Activated CD4-positive, alpha-beta memory T cell treated with anti-CD3 and anti-CD28 coated beads for 36 hours (primary cell): ENCODE measurements around the gene ZDHHC12. TPM values are rescaled to one million over a fixed set of nuclear protein-coding genes. Genes with fewer than 3 reads are reported as not detected.

Source experiments
- CTCF ChIA-PET: fragments of 350-600 bp; sonication (Branson Sonifier 250); formaldehyde crosslinking; loops from one replicate; lab custom pipeline; 2021; ENCODE audit warnings: antibody characterized with exemption, inconsistent platforms; lab: Charles Lee
- POLR2A ChIA-PET: fragments of 350-600 bp; sonication (Branson Sonifier 250); formaldehyde crosslinking; loops from one replicate; lab custom pipeline; 2021; ENCODE audit warnings: antibody characterized with exemption; lab: Charles Lee
- DNase-seq: peaks from one replicate; pipeline ENCODE4 v3.0.0-alpha.2; 2020
- H3K27ac Mint-ChIP-seq: one replicate; pipeline ENCODE4 v1.8.0; 2021; ENCODE audit warnings: mixed read lengths
- H3K27me3 Mint-ChIP-seq: one replicate; pipeline ENCODE4 v1.8.0; 2021; ENCODE audit warnings: mixed read lengths
- H3K36me3 Mint-ChIP-seq: one replicate; pipeline ENCODE4 v1.8.0; 2021; ENCODE audit warnings: mixed read lengths
- H3K4me1 Mint-ChIP-seq: one replicate; pipeline ENCODE4 v1.8.0; 2021; ENCODE audit warnings: low read depth, mixed read lengths
- H3K4me3 Mint-ChIP-seq: one replicate; pipeline ENCODE4 v1.8.0; 2021; ENCODE audit warnings: mild to moderate bottlenecking, mixed read lengths
- H3K9me3 Mint-ChIP-seq: one replicate; pipeline ENCODE4 v1.8.0; 2021; ENCODE audit warnings: mixed read lengths
- intact Hi-C: fragments of 100-400 bp; cut with micrococcal nuclease; formaldehyde crosslinking; loops from one replicate; pipeline ENCODE4 v1.15.1; 2023
- total RNA-seq, 2 experiments: library from RNA; stranded (reverse); gene quantifications; one replicate each; pipeline ENCODE4 v1.2.3, GENCODE V29; 2021

ZDHHC12 gene
- total RNA-seq, 2 experiments from 2014 or later: 65.8 to 68.7 TPM

DNA sequence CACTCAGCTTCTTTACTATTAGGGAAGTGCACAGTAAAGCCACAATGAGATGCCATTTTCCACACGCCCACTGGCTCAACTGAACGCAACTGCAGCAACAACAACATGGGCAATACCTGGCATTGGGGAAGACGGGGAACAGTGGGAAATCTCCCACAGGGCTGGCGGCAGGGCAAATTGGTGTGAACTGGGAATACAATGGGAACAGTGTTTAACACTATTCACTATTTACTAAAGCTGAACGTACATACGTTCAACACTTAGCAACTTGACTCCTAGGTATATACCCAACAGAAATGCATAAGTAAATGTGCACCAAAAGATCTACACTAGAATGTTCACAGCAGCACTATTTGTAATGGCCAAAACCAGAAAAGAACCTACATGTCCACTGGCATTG is 33.7 kb upstream of the ZDHHC12 start:
- ChIA-PET CTCF (no interaction called here), POLR2A (no interaction called here)
- no peak for DNase-seq
- no peak overlapping the region for H3K27ac Mint-ChIP-seq
- H3K9me3 Mint-ChIP-seq: no peaks in the 10 kb centered on the region
- intact Hi-C loops: no loop called here
- H3K4me3 Mint-ChIP-seq: no peak overlapping the region
- H3K36me3 Mint-ChIP-seq: no peaks in the 10 kb centered on the region
- no peaks in the 10 kb centered on the region for H3K4me1 Mint-ChIP-seq
- no peaks in the 10 kb centered on the region for H3K27me3 Mint-ChIP-seq

- no peak overlapping the region for H3K27ac Mint-ChIP-seq
- no peaks in the 10 kb centered on the region for H3K9me3 Mint-ChIP-seq
- H3K27me3 Mint-ChIP-seq: no peaks in the 10 kb centered on the region
- POLR2A ChIA-PET: no interaction called here
- intact Hi-C loops: no loop called here
- H3K36me3 Mint-ChIP-seq: peaks cover 2% of the 10 kb centered on the region
- no peaks in the 10 kb centered on the region for H3K4me1 Mint-ChIP-seq
- no peak for DNase-seq
- CTCF ChIA-PET: no interaction called here
- H3K4me3 Mint-ChIP-seq: no peak overlapping the region
Measured at GRCh38 chr9:128753627-128754026, 29.7 kb upstream of the ZDHHC12 start.

GRCh38 chr9:128750926-128751595 is 27.1 kb upstream of the ZDHHC12 start:
- H3K36me3 Mint-ChIP-seq: peaks cover 2% of the 10 kb centered on the region
- intact Hi-C loops: no loop called here
- no peak for DNase-seq
- H3K27me3 Mint-ChIP-seq: no peaks in the 10 kb centered on the region
- H3K9me3 Mint-ChIP-seq: no peaks in the 10 kb centered on the region
- no peak overlapping the region for H3K4me3 Mint-ChIP-seq
- H3K27ac Mint-ChIP-seq: no peak overlapping the region
- ChIA-PET CTCF (no interaction called here), POLR2A (no interaction called here)
- H3K4me1 Mint-ChIP-seq: no peaks in the 10 kb centered on the region

DNA sequence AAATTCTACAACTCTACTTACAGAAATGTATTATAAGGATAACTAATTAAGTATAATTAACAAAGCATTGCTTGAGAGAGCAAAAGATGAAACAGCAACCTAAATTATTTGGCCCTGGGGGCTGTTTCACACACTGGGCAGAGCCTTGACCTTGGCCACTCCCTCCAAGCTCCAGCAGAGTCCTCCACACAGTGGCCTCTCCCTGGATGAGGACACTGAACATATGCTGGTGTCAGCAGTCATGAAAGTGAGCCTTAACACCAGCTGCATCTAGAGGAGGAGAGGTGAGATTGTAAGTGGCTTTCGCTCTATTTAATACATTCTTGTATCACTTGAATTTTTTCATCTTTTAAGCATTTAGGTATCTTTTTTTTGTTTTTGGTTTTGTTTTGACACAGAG is 23.3 kb upstream of the ZDHHC12 start:
- POLR2A ChIA-PET: no interaction called here
- no peak overlapping the region for H3K27ac Mint-ChIP-seq
- intact Hi-C loops: no loop called here
- no peaks in the 10 kb centered on the region for H3K9me3 Mint-ChIP-seq
- CTCF ChIA-PET: no interaction called here
- no peaks in the 10 kb centered on the region for H3K27me3 Mint-ChIP-seq
- no peak overlapping the region for H3K4me3 Mint-ChIP-seq
- H3K36me3 Mint-ChIP-seq: peaks cover 2% of the 10 kb centered on the region
- DNase-seq: no peak
- no peaks in the 10 kb centered on the region for H3K4me1 Mint-ChIP-seq

DNA sequence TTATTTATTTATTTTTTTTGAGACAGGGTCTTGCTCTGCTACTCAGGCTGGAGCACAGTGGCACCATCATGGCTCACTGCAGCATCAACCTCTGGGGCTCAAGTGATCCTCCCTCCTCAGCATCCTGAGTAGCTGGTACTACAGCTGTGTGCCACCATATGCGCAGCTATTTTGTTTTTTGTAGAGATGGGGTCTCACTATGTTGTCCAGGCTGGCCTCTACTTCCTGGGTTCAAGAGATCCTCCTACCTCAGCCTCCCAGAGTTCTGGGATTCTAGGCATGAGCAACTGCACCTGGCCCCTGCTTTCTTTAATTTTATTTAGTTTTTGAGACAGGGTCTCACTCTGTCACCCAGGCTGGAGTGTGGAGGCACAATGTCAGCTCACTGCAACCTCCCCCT is 19.5 kb upstream of the ZDHHC12 start:
- DNase-seq: no peak
- no peak overlapping the region for H3K4me3 Mint-ChIP-seq
- ChIA-PET POLR2A (no interaction called here), CTCF (no interaction called here)
- H3K27me3 Mint-ChIP-seq: no peaks in the 10 kb centered on the region
- H3K9me3 Mint-ChIP-seq: no peaks in the 10 kb centered on the region
- H3K27ac Mint-ChIP-seq: no peak overlapping the region
- H3K4me1 Mint-ChIP-seq: no peaks in the 10 kb centered on the region
- H3K36me3 Mint-ChIP-seq: peaks cover 9% of the 10 kb centered on the region
- intact Hi-C loops: no loop called here

DNA sequence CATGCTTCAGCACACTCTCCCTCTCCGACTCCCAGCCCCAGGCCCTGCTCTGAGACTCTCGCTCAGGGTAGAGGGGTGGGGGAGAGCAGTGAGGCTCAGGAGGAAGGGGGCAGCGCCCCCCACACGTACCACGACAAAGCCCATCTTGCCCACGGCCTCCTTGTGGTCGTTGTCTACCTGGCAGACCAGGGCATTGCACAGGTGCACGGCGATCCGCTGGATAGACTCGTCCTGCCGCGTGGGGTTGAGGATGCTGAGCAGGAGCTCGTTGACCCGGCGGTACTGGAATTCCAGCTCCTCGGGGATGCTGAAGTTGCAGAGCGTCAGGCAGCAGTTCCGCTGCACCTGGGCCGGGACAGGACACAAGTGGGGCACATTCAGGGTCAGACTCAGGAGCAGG is 18.5 kb upstream of the ZDHHC12 start:
- no peaks in the 10 kb centered on the region for H3K4me1 Mint-ChIP-seq
- H3K9me3 Mint-ChIP-seq: no peaks in the 10 kb centered on the region
- ChIA-PET CTCF (no interaction called here), POLR2A (no interaction called here)
- no peak overlapping the region for H3K4me3 Mint-ChIP-seq
- no peak overlapping the region for H3K27ac Mint-ChIP-seq
- H3K36me3 Mint-ChIP-seq: peaks cover 11% of the 10 kb centered on the region
- H3K27me3 Mint-ChIP-seq: no peaks in the 10 kb centered on the region
- intact Hi-C loops: no loop called here
- no peak for DNase-seq

DNA sequence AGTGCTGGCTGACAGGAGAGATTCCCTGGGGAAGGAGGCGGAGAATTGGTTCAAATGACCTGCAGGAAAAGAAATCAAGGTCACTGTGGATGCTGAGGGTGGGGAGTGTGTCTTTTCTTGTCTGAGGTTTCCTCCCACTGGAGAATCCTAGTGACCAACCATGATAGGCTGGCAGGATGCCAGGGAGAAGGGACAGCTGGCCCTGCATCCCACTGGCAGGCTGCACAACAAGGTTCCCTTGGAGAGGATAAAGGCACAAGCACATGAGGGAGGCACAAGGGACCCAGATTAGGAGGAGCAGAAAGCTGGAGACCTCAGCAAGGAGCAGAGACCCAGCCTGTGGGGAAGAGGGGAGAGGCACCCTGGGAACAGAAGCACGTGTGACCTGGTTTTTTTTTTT is 11.4 kb upstream of the ZDHHC12 start:
- ChIA-PET POLR2A (no interaction called here), CTCF (no interaction called here)
- intact Hi-C loops: no loop called here
- no peaks in the 10 kb centered on the region for H3K9me3 Mint-ChIP-seq
- H3K4me1 Mint-ChIP-seq: no peaks in the 10 kb centered on the region
- H3K4me3 Mint-ChIP-seq: no peak overlapping the region
- no peaks in the 10 kb centered on the region for H3K27me3 Mint-ChIP-seq
- peaks cover 12% of the 10 kb centered on the region for H3K36me3 Mint-ChIP-seq
- no peak overlapping the region for H3K27ac Mint-ChIP-seq
- DNase-seq: no peak

DNA sequence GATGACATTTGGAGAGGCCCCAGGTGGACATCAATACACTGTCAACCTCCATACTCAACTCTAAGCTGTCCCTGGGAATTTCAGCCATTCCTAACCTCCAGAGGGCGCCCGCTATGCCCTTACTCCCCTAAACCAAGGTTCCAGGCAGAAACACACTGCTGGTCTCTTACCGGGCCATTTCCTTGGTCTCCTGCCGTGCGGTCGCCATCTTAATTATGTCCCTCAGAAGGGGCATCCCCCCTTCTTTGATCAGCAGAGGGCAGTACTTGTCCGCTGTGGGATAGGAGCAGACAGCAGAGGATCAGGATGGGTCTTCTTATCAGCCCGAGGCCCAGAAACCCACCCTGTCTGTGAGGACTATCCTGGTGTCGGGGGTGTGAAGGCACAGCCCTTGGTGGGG is 9.3 kb upstream of the ZDHHC12 start:
- POLR2A ChIA-PET: no interaction called here

GRCh38 chr9:128732576-128732975 is 8.6 kb upstream of the ZDHHC12 start:
- POLR2A ChIA-PET: no interaction called here

More for the DNA sequence above, 9.3 kb upstream of the ZDHHC12 start:
- Mint-ChIP-seq H3K27me3 (no peaks in the 10 kb centered on the region), H3K36me3 (peaks cover 8% of the 10 kb centered on the region), H3K4me3 (no peak overlapping the region), H3K27ac (no peak overlapping the region), H3K4me1 (no peaks in the 10 kb centered on the region), H3K9me3 (no peaks in the 10 kb centered on the region)
- peak; percentile 33 for DNase-seq
- CTCF ChIA-PET: interaction anchor here (1.5 kb wide), 1 partner anchor 9 kb away, joined by 4 read pairs; the partner anchor contains the start of gene ZDHHC12
- intact Hi-C loops: no loop called here

DNA sequence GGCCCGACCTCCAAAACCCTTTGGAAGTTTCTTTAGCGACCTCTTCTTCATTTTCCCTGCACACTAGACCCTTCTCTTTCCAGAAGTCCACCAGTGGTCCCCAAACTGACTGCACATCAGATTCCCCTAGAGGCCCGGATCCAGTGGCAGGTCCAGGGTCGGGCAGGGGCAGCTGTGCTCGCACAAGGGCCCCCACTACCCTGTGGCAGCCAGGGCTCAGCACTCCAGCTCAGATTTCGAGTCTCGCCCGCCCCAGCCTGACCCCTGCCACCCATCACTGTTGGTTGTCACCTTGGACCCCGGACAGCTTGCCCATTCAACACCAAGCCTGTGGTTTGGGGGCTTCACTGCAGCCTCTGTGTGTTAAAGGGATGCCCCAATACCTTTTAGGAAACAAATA is 7.8 kb upstream of the ZDHHC12 start:
- DNase-seq: no peak
- H3K36me3 Mint-ChIP-seq: peaks cover 2% of the 10 kb centered on the region
- H3K4me1 Mint-ChIP-seq: no peaks in the 10 kb centered on the region
- intact Hi-C loops: no loop called here
- POLR2A ChIA-PET: no interaction called here
- CTCF ChIA-PET: interaction anchor here (0.6 kb wide), 1 partner anchor 142 kb away, joined by 4 read pairs; no protein-coding TSS in a partner anchor
- H3K4me3 Mint-ChIP-seq: no peak overlapping the region
- H3K9me3 Mint-ChIP-seq: no peaks in the 10 kb centered on the region
- H3K27ac Mint-ChIP-seq: no peak overlapping the region
- H3K27me3 Mint-ChIP-seq: no peaks in the 10 kb centered on the region

More at GRCh38 chr9:128732576-128732975, 8.6 kb upstream of the ZDHHC12 start:
- no peak for DNase-seq
- H3K36me3 Mint-ChIP-seq: peaks cover 7% of the 10 kb centered on the region
- intact Hi-C loops: no loop called here
- H3K4me3 Mint-ChIP-seq: no peak overlapping the region
- no peak overlapping the region for H3K27ac Mint-ChIP-seq
- CTCF ChIA-PET: interaction anchor here (0.6 to 1.5 kb wide), 2 partner anchors 8 to 141 kb away, joined by 4 read pairs; partner anchors contain the start of gene ZDHHC12
- no peaks in the 10 kb centered on the region for H3K27me3 Mint-ChIP-seq
- H3K9me3 Mint-ChIP-seq: no peaks in the 10 kb centered on the region
- no peaks in the 10 kb centered on the region for H3K4me1 Mint-ChIP-seq

DNA sequence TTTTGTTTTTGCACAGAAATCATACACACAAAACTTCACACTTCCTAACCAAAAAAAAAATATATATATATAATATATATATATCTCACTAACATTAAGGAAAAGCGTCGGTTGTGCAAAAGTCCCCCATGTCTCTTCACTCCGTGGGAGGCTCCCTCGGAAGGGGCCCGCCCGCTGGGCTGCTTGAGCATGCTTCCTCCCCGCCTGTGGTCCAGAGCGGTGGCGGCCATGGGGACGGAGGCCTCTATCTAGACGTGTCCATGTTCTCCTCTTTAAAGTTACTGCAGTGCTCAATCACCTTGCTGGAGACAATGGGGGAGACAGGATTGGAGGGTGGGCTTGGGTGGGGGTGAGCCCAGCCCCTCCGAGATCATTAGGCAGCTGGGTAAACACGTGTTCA is 7.2 kb upstream of the ZDHHC12 start:
- Mint-ChIP-seq H3K27ac (no peak overlapping the region), H3K9me3 (no peaks in the 10 kb centered on the region), H3K36me3 (peaks cover 2% of the 10 kb centered on the region), H3K4me3 (no peak overlapping the region), H3K27me3 (no peaks in the 10 kb centered on the region), H3K4me1 (peaks cover 2% of the 10 kb centered on the region)
- POLR2A ChIA-PET: no interaction called here
- CTCF ChIA-PET: no interaction called here
- no peak for DNase-seq
- intact Hi-C loops: no loop called here

DNA sequence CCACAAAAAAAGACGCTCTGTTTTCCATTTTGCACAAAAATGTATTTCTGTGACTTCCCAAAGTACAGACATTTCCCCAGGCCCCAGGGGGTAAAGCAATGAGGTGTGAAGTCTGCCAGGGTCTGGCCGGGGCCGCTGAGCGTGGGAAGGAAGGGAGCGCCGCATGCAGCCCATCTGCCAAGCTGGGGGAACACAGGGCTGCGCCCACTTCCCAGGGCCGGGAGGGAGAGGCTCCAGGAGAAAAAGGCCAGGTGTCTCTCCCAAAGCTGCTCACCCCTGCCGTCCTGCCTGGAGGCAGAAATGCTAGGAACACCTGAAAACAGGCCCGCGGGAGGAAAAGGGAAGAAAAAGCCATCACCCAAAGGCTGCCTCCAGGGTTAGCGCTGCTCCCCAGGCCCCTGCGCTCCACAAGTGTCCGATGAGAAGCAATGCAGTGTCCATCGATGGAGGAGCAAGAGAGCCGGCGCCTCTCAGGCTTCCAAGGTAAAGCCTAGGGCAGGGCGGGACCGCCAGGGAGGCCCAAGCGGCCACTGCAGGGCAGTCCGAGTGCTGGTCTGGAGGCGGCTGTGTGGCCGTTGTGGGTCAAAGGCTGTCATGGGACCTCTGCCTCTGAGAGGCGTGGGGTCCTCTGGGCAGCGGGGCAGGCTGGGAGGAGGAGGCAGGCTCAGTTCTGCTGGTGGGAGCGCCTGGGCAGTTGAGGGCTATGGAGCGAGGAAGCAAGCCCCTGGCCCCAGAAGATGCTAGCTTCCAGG is 6.0 kb upstream of the ZDHHC12 start:
- DNase-seq: no peak
- ChIA-PET CTCF (no interaction called here), POLR2A (interaction anchor here (0.5 kb wide), 1 partner anchor 9 kb away, joined by 3 read pairs; no protein-coding TSS in a partner anchor)
- Mint-ChIP-seq H3K27ac (no peak overlapping the region), H3K27me3 (no peaks in the 10 kb centered on the region), H3K36me3 (no peaks in the 10 kb centered on the region), H3K4me3 (no peak overlapping the region), H3K9me3 (no peaks in the 10 kb centered on the region), H3K4me1 (peaks cover 10% of the 10 kb centered on the region)
- intact Hi-C loops: no loop called here
